NCI-H1694 (cell line): ENCODE data around the gene NBEA.

Experiments
- DNase-seq: peaks from one replicate; lab custom pipeline; 2025; lab: John Stamatoyannopoulos, UW

The NBEA gene

GRCh38 chr13:35514061-35514477 lies 572.0 kb downstream of the NBEA start:
- DNase-seq, result peak; percentile 97

GRCh38 chr13:35514801-35515502 lies 572.9 kb downstream of the NBEA start:
- DNase-seq, result peak; percentile 76

- no peak for DNase-seq
Observed at GRCh38 chr13:35518337-35518946, 576.4 kb downstream of the NBEA start.

GRCh38 chr13:35524171-35524570 lies 582.1 kb downstream of the NBEA start:
- DNase-seq, result no peak

GRCh38 chr13:35526577-35526976 lies 584.5 kb downstream of the NBEA start:
- DNase-seq, result no peak

- no peak for DNase-seq
Observed at GRCh38 chr13:35527451-35527850, 585.4 kb downstream of the NBEA start.

- peak; percentile 72 for DNase-seq
Observed at GRCh38 chr13:35530147-35530546, 588.1 kb downstream of the NBEA start.

- DNase-seq, result peak; percentile 11
Observed at GRCh38 chr13:35530581-35530980, 588.5 kb downstream of the NBEA start.

- DNase-seq, result peak; percentile 48
Observed at GRCh38 chr13:35531526-35531925, 589.5 kb downstream of the NBEA start.

- DNase-seq, result no peak
Observed at GRCh38 chr13:35534343-35534742, 592.3 kb downstream of the NBEA start.

GRCh38 chr13:35548790-35549189 lies 606.7 kb downstream of the NBEA start:
- DNase-seq, result no peak

GRCh38 chr13:35549481-35549880 lies 607.4 kb downstream of the NBEA start:
- no peak for DNase-seq

GRCh38 chr13:35552172-35552844 lies 610.2 kb downstream of the NBEA start:
- DNase-seq, result no peak

GRCh38 chr13:35554972-35555623 lies 613.0 kb downstream of the NBEA start:
- DNase-seq, result no peak

GRCh38 chr13:35557475-35557874 lies 615.4 kb downstream of the NBEA start:
- no peak for DNase-seq

GRCh38 chr13:35561540-35561939 lies 619.5 kb downstream of the NBEA start:
- no peak for DNase-seq

- no peak for DNase-seq
Observed at GRCh38 chr13:35565273-35565672, 623.2 kb downstream of the NBEA start.

GRCh38 chr13:35566340-35566739 lies 624.3 kb downstream of the NBEA start:
- DNase-seq, result no peak

- DNase-seq, result no peak
Observed at GRCh38 chr13:35567406-35567980, 625.4 kb downstream of the NBEA start.

GRCh38 chr13:35573639-35574038 lies 631.6 kb downstream of the NBEA start:
- no peak for DNase-seq

- DNase-seq, result no peak
Observed at GRCh38 chr13:35592457-35592856, 650.4 kb downstream of the NBEA start.

- DNase-seq, result no peak
Observed at GRCh38 chr13:35593651-35594050, 651.6 kb downstream of the NBEA start.
